22Rv1 (cell line): ENCODE results near the gene HHIP.

Experiments
- H3K27ac ChIP-seq: fragments of 450-650 bp; 2 replicates; pipeline ENCODE4 v1.5.1; 2017
- CTCF ChIP-seq: fragments of 450-650 bp; IDR thresholded peaks from 2 replicates; pipeline ENCODE4 v1.5.1; 2017; ENCODE audit warnings: mild to moderate bottlenecking
- ZFX ChIP-seq: fragments of 450-650 bp; IDR thresholded peaks from 2 replicates; pipeline ENCODE4 v1.6.1; 2017; ENCODE audit warnings: antibody characterized with exemption, borderline replicate concordance

HHIP gene

DNA sequence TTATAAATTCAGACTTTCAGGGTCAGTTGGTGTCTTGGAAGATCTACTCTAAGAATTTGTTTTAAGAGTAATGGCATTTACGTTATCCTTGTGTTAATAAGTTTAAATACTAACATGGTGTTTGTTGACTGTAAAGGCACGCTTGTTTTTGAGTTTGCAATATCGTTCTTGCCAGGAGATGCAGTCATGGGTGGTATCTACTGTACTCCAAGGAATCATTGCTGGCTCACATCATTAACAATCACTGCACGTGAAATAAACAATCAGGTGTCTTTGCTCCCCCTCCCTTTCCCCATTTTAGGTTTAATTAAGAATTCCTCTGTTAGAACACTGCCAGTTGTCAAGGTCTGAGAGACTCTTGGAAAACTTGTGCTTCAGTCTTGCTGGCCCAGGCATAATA lies 1.6 kb downstream of the HHIP start:
- no peak overlapping the region for H3K27ac ChIP-seq
- TF ChIP-seq ZFX (no peak), CTCF (no peak)

DNA sequence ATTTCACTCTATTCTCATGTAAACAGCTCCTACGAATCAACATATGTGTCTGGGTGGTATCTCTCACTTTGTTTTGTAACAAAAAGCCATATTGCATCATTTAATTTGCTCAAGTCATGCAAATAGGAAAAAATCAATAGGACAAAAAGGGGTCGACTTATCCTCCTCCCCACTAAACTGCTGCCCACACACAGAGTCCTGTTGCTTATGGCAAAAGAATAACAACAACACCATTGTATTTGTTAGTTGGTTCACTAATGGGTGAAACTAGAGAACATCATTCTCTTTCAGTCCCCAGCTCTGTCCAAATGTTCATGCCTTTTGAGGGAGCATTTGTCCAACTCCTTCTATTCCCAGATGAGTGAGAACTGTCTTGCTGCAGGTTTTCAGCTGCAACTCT lies 2.1 kb downstream of the HHIP start:
- no peak for TF ChIP-seq ZFX
- no peak for TF ChIP-seq CTCF
- H3K27ac ChIP-seq = no peak overlapping the region

DNA sequence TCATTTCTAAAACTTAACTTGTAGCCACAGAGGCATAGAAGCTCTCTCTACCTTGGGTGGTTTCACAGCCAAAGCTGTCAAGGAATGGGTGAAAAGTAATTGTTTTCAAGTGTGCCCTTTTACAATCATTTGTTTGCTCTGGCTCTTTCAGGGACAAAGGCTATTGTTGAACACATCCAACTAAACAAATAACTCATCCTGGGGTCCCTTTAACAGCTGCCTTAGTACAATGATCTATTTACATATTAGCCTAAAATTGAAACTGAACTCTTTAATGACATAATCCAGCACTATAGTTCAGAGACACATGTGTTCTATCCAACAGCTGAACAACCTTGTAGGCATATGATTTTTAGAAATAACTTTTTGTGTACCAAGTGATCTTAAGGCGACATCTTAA lies 3.7 kb downstream of the HHIP start:
- no peak overlapping the region for H3K27ac ChIP-seq
- TF ChIP-seq CTCF (no peak), ZFX (no peak)

DNA sequence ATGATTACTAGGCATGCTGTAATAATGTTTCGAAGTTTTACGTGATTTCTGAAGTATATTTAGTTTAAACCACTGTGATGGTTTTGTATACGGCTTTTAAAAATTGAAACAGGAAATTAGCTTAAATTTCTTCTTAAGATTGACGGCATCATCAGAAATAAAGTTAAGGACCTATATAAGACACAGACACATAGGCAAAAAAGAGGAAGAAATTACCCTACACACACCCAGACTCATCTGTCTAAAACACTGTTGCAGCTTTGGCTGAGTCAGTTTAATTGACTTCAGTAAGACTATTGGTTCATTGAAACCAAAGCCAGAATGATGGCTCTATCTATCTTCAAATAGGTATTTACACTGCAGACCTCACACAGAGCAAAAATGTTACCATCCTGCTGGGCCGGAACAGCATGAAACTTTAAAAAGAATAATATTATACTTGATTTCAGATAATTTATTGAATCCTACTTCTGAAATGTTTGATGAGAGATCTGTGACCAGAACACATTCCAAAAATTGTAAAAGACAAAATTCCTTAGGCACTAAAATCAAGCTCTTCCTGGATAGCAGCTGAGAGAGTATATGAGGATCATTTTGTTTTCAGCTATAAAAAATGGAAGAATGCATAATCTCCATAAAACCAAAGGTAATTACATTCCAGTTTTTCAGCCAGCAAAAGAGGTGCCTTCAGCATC lies 4.5 kb downstream of the HHIP start:
- H3K27ac ChIP-seq = no peak overlapping the region
- TF ChIP-seq ZFX (no peak), CTCF (no peak)

DNA sequence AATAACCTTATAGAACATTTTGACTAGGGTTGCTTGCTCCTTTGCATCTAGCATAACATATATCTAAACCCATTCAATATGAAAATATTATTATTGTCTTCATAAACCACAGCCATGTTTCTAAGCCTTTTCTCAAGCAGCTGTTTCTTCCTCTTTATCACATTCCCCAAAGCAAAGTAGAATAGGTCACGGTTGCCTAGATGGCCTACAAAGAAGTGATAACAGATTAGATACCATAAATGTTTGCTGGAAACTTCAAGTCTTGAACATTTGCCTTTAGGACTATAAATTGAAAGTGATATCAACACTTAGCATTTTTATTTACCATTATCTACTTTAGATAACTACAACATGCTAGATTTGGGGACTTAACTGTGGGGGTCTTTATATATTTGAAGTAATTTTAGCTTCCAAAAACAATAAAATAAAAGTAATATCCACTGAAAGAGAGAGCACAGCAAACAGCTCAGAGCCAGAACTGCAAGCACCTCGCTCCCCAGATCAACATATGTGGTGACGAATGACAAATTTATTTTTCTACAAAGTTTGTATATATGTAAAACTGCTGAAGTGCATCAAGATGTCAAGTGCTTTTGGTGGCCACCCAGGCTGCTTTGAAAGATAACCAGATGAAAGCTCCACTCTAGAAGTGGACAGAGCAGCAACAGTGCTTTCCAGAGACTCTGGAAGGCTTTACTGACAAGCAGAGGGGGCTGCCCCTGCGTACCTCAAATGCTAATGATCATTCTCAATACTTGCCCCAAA lies 8.0 kb downstream of the HHIP start:
- no peak overlapping the region for H3K27ac ChIP-seq
- TF ChIP-seq CTCF = no peak
- no peak for TF ChIP-seq ZFX

- no peak overlapping the region for H3K27ac ChIP-seq
- TF ChIP-seq ZFX (no peak), CTCF (no peak)
Measured at GRCh38 chr4:144655491-144655890, 9.5 kb downstream of the HHIP start.

DNA sequence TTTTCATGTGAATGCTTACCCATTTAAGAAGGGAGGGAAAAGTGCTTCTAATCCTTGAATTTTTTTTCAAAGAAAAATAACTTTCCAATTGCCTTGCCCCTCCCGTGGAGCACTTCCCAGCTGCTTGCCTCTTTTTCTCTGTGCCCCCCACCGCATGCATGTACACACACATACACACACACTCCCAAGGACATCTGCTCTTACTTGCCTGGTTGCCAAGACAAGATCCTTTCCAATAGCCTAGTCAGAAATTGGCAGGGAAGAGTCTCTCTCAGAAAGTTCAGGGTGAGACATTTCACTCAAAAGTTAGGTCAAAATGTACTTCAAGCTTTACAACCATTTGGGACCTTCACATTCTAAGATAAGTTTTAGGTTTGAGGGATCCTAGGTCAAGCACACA lies 10.9 kb downstream of the HHIP start:
- no peak overlapping the region for H3K27ac ChIP-seq
- no peak for TF ChIP-seq CTCF
